MM.1S (cell line): Measurements from ENCODE around the gene SIRT7.

ENCODE experiments used
- DNase-seq: peaks from one replicate; pipeline ENCODE4 v3.0.0-alpha.2; 2015
- H2AFZ ChIP-seq: fragments of 300-600 bp; sonication (generic); 2 replicates; pipeline ENCODE4 v1.6.0; 2016; ENCODE audit warnings: antibody characterized with exemption, low read length
- H3F3A ChIP-seq: fragments of 300-600 bp; sonication (generic); 2 replicates; pipeline ENCODE4 v1.6.1; 2016; ENCODE audit warnings: mild to moderate bottlenecking, antibody characterized with exemption, low read length, moderate library complexity, mixed read lengths; ENCODE audit not compliant: insufficient read depth
- H3K27ac ChIP-seq: fragments of 300-600 bp; sonication (generic); 2 replicates; pipeline ENCODE4 v1.5.1; 2016; ENCODE audit warnings: mild to moderate bottlenecking, low read length
- H3K27me3 ChIP-seq: fragments of 300-600 bp; sonication (generic); replicated peaks from 2 replicates; pipeline ENCODE4 v1.6.0; 2016; ENCODE audit warnings: low read length; ENCODE audit not compliant: insufficient read depth
- H3K36me3 ChIP-seq: fragments of 300-600 bp; sonication (generic); replicated peaks from 2 replicates; pipeline ENCODE4 v1.6.1; 2016; ENCODE audit warnings: mild to moderate bottlenecking, low read length, mixed read lengths; ENCODE audit not compliant: insufficient read depth
- H3K4me1 ChIP-seq: fragments of 300-600 bp; sonication (generic); 2 replicates; pipeline ENCODE4 v1.6.1; 2016; ENCODE audit warnings: low read length, mixed read lengths
- H3K4me2 ChIP-seq: fragments of 300-600 bp; sonication (generic); 2 replicates; pipeline ENCODE4 v1.6.0; 2016; ENCODE audit warnings: low read depth, low read length
- H3K4me3 ChIP-seq: fragments of 300-600 bp; sonication (generic); 2 replicates; pipeline ENCODE4 v1.5.1; 2016; ENCODE audit warnings: low read length, mixed read lengths
- H3K79me2 ChIP-seq: fragments of 300-600 bp; sonication (generic); 2 replicates; pipeline ENCODE4 v1.6.1; 2016; ENCODE audit warnings: mixed run types, low read length, mixed read lengths
- H3K9ac ChIP-seq: fragments of 300-600 bp; sonication (generic); 2 replicates; pipeline ENCODE4 v1.6.1; 2016; ENCODE audit warnings: low read length, mixed read lengths
- H3K9me2 ChIP-seq: fragments of 300-600 bp; sonication (generic); replicated peaks from 2 replicates; pipeline ENCODE4 v1.6.1; 2016; ENCODE audit warnings: mild to moderate bottlenecking, low read length, mixed read lengths; ENCODE audit not compliant: insufficient read depth
- H3K9me3 ChIP-seq: fragments of 300-600 bp; sonication (generic); replicated peaks from 2 replicates; pipeline ENCODE4 v1.6.1; 2016; ENCODE audit warnings: mild to moderate bottlenecking, low read length, mixed read lengths; ENCODE audit not compliant: insufficient read depth
- H4K20me1 ChIP-seq: fragments of 300-600 bp; sonication (generic); 2 replicates; pipeline ENCODE4 v1.6.1; 2016; ENCODE audit warnings: mild to moderate bottlenecking, low read length, moderate library complexity, mixed read lengths; ENCODE audit not compliant: insufficient read depth
- EZH2 ChIP-seq: fragments of 300-600 bp; sonication (generic); optimal IDR thresholded peaks from 2 replicates; pipeline ENCODE3; 2017; ENCODE audit warnings: low read depth, mild to moderate bottlenecking, antibody characterized with exemption, low read length, mixed read lengths
- EZH2phosphoT487 ChIP-seq: fragments of 300-600 bp; sonication (generic); IDR thresholded peaks from 2 replicates; pipeline ENCODE4 v1.6.1; 2018; ENCODE audit warnings: antibody characterized with exemption, low read length
- TF ChIP-seq, protein P1 (sequence below): fragments of 300-600 bp; sonication (generic); IDR thresholded peaks from 2 replicates; pipeline ENCODE4 v1.5.1; 2016; ENCODE audit warnings: antibody characterized with exemption, low read length, mixed read lengths

Gene SIRT7

DNA sequence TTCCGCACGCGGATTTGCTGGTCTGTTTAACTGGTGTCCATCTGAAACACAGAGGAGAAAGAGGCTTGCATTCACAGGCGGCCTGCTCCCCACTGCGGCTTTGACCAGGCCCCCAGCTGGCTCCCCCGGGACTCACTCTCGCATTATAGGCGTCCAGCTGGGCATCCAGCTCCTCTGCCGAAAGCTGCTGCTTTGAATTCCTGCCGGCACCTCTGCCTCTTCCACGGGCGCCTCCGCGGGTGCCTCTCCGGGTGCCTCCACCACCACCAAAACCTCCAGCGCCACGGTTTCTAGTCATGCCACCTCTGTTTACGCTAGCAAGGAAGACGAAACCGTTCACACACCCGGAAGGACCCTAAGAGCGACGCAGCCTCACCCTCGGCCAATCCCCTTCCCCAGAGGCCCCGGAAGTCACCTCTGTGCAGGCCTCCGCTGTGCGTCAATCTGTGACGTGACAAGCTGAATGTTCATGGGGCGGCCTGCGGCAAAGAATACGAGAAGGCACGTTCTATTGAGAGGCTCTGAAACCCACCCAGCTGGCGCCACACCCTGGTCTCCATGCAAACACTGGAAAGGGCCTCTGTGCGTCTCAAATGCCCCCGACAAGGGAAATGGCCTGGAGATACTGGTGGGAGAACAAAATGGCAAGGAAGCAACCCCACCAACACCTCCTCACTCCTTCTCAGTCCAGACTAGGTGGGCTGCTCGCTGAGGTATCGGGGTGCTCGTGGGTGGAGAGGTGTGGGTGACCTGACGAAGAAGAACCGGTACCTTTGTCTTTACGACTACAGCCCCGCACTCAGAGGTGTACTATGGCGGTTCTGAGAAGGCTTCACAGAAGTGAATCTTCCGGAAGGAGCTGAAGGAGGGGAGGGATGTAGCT lies 29.6 kb downstream of the SIRT7 start:
- TF ChIP-seq, protein P1, sequence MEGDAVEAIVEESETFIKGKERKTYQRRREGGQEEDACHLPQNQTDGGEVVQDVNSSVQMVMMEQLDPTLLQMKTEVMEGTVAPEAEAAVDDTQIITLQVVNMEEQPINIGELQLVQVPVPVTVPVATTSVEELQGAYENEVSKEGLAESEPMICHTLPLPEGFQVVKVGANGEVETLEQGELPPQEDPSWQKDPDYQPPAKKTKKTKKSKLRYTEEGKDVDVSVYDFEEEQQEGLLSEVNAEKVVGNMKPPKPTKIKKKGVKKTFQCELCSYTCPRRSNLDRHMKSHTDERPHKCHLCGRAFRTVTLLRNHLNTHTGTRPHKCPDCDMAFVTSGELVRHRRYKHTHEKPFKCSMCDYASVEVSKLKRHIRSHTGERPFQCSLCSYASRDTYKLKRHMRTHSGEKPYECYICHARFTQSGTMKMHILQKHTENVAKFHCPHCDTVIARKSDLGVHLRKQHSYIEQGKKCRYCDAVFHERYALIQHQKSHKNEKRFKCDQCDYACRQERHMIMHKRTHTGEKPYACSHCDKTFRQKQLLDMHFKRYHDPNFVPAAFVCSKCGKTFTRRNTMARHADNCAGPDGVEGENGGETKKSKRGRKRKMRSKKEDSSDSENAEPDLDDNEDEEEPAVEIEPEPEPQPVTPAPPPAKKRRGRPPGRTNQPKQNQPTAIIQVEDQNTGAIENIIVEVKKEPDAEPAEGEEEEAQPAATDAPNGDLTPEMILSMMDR: no peak
- TF ChIP-seq EZH2 (no peak), EZH2phosphoT487 (no peak)
- Histone ChIP-seq H3K9me3 (no peaks in the 10 kb centered on the region), H3K4me3 (no peak overlapping the region), H3K9ac (no peak overlapping the region), H3K4me1 (peaks cover 10% of the 10 kb centered on the region), H2AFZ (no peak overlapping the region), H3K36me3 (peaks cover 26% of the 10 kb centered on the region), H3K27me3 (no peaks in the 10 kb centered on the region), H3K27ac (no peak overlapping the region), H3K9me2 (no peaks in the 10 kb centered on the region), H3F3A (peaks cover 9% of the 10 kb centered on the region), H3K4me2 (no peak overlapping the region), H4K20me1 (no peaks in the 10 kb centered on the region), H3K79me2 (peaks cover 66% of the 10 kb centered on the region)
- DNase-seq: no peak

- H3K9me2 ChIP-seq: no peaks in the 10 kb centered on the region
- peaks cover 4% of the 10 kb centered on the region; the same call in 1 of the 2 replicates for H3F3A ChIP-seq
- H3K27ac ChIP-seq: no peak overlapping the region
- H4K20me1 ChIP-seq: no peaks in the 10 kb centered on the region
- H3K4me2 ChIP-seq: no peak overlapping the region
- no peaks in the 10 kb centered on the region for H3K9me3 ChIP-seq
- H3K9ac ChIP-seq: no peak overlapping the region
- peaks cover 26% of the 10 kb centered on the region for H3K36me3 ChIP-seq
- H2AFZ ChIP-seq: no peak overlapping the region
- peaks cover 53% of the 10 kb centered on the region for H3K79me2 ChIP-seq
- H3K27me3 ChIP-seq: no peaks in the 10 kb centered on the region
- peaks cover 10% of the 10 kb centered on the region for H3K4me1 ChIP-seq
- H3K4me3 ChIP-seq: no peak overlapping the region
- TF ChIP-seq EZH2 (no peak), EZH2phosphoT487 (no peak)
- TF ChIP-seq, protein P1: no peak
- no peak for DNase-seq
Observed at GRCh38 chr17:81885869-81886548, 32.0 kb downstream of the SIRT7 start.

DNA sequence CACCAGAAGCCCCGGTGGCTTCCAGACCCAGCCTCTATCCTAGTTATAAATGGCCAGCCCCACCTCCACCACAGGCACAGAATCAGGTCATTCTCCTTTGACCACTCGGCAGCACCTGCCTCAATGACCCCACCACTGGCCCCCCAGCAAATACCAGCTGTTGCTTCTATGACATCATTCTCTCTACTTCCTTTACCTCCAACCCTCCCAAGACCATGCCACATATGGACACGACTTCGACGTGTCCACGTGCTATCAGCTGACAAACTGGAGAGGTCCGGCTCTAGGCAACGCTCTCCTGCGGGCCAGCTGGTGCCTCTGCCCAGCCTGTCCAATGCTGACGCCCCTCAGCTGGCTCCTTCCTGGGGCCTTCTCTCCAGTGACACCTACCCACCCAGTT lies 32.5 kb downstream of the SIRT7 start:
- H3F3A ChIP-seq: peaks cover 4% of the 10 kb centered on the region; the same call in 1 of the 2 replicates
- H3K4me2 ChIP-seq: no peak overlapping the region
- peaks cover 48% of the 10 kb centered on the region for H3K79me2 ChIP-seq
- peaks cover 10% of the 10 kb centered on the region for H3K4me1 ChIP-seq
- H3K9me3 ChIP-seq: no peaks in the 10 kb centered on the region
- no peak overlapping the region for H2AFZ ChIP-seq
- TF ChIP-seq EZH2: no peak
- TF ChIP-seq, protein P1: no peak
- TF ChIP-seq EZH2phosphoT487: no peak
- H3K27ac ChIP-seq: no peak overlapping the region
- DNase-seq: no peak
- H4K20me1 ChIP-seq: no peaks in the 10 kb centered on the region
- H3K27me3 ChIP-seq: no peaks in the 10 kb centered on the region
- H3K9me2 ChIP-seq: no peaks in the 10 kb centered on the region
- H3K9ac ChIP-seq: no peak overlapping the region
- H3K4me3 ChIP-seq: no peak overlapping the region
- H3K36me3 ChIP-seq: peaks cover 26% of the 10 kb centered on the region
